SK-N-SH (cell line): ENCODE measurements around the gene TNFAIP3. TPM values are rescaled to one million over a fixed set of nuclear protein-coding genes. Genes with fewer than 3 reads are reported as not detected.

Experiments
- CTCF ChIA-PET: fragments of 300-600, 350-600 bp; formaldehyde crosslinking; extraction: SDS; loops from one replicate; lab custom pipeline; 2021; lab: Yijun Ruan, JAX
- POLR2A ChIA-PET: fragments of 350-600 bp; sonication (Branson Sonifier 250); formaldehyde crosslinking; extraction: SDS; loops from one replicate; lab custom pipeline; 2020; ENCODE audit warnings: antibody characterized with exemption, inconsistent platforms; lab: Yijun Ruan, JAX
- DNase-seq: peaks from one replicate; pipeline ENCODE4 v3.0.0; 2012
- H2AFZ ChIP-seq: fragments of 200-600 bp; sonication (generic); 2 replicates; pipeline ENCODE4 v1.8.1; 2016; ENCODE audit warnings: antibody characterized with exemption, mild to moderate bottlenecking, low read depth
- H3F3A ChIP-seq: fragments of 200-600 bp; sonication (generic); replicated peaks from 2 replicates; pipeline ENCODE3; 2016; ENCODE audit warnings: antibody characterized with exemption, mild to moderate bottlenecking; ENCODE audit not compliant: insufficient read depth
- H3K27ac ChIP-seq, 2 experiments: fragments of 200-500 bp in 1 of 2; fragments of 200-600 bp in 1 of 2; sonication (Bioruptor generic) in 1 of 2; sonication (generic), shearing (Covaris generic) in 1 of 2; 2 replicates each; pipeline versions ENCODE4 v1.5.1 to v1.6.1; 2014 to 2016; ENCODE audit warnings: low read depth in 2 of 2, inconsistent platforms in 1 of 2, low read length in 1 of 2, mild to moderate bottlenecking in 1 of 2, mixed read lengths in 1 of 2
- H3K27me3 ChIP-seq: fragments of 200-600 bp; sonication (generic), shearing (Covaris generic); 2 replicates; pipeline ENCODE4 v1.6.1; 2016; ENCODE audit warnings: mixed run types; ENCODE audit not compliant: insufficient read depth
- H3K36me3 ChIP-seq, 2 experiments: fragments of 200-500 bp in 1 of 2; fragments of 200-600 bp in 1 of 2; sonication (Bioruptor generic) in 1 of 2; sonication (generic) in 1 of 2; replicated peaks in 1 of 2; 2 replicates each; pipeline versions ENCODE3 to v1.5.1; 2014 to 2016; ENCODE audit warnings: low read length in 1 of 2, mild to moderate bottlenecking in 1 of 2; ENCODE audit not compliant: insufficient read depth in 2 of 2, control insufficient read depth in 1 of 2
- H3K4me1 ChIP-seq, 2 experiments: fragments of 200-500 bp in 1 of 2; fragments of 200-600 bp in 1 of 2; sonication (Bioruptor generic) in 1 of 2; sonication (generic), shearing (Covaris generic) in 1 of 2; 2 replicates each; pipeline versions ENCODE4 v1.5.1 to v1.6.1; 2014 to 2016; ENCODE audit warnings: low read depth in 1 of 2, low read length in 1 of 2, mixed run types in 1 of 2; ENCODE audit not compliant: insufficient read depth in 2 of 2, control insufficient read depth in 1 of 2
- H3K4me2 ChIP-seq: fragments of 200-600 bp; sonication (generic), shearing (Covaris generic); 2 replicates; pipeline ENCODE4 v1.6.1; 2017; ENCODE audit warnings: mixed run types
- H3K4me3 ChIP-seq, 2 experiments: fragments of 200-500 bp in 1 of 2; fragments of 200-600 bp in 1 of 2; sonication (Bioruptor generic) in 1 of 2; sonication (generic), shearing (Covaris generic) in 1 of 2; 2 replicates each; pipeline versions ENCODE4 v1.5.1 to v1.8.1; 2014 to 2016; ENCODE audit warnings: low read depth in 2 of 2, inconsistent platforms in 1 of 2, low read length in 1 of 2, mild to moderate bottlenecking in 1 of 2, mixed read lengths in 1 of 2, moderate library complexity in 1 of 2
- H3K79me2 ChIP-seq: fragments of 200-600 bp; sonication (generic); 2 replicates; pipeline ENCODE4 v1.8.1; 2017; ENCODE audit warnings: mild to moderate bottlenecking; ENCODE audit not compliant: insufficient read depth
- H3K9ac ChIP-seq: fragments of 200-600 bp; sonication (generic); 2 replicates; pipeline ENCODE4 v1.6.1; 2017; ENCODE audit warnings: mixed run types
- H3K9me2 ChIP-seq: fragments of 200-600 bp; sonication (generic); 2 replicates; pipeline ENCODE4 v1.6.1; 2017; ENCODE audit warnings: mixed run types
- H3K9me3 ChIP-seq: fragments of 200-600 bp; sonication (generic); 2 replicates; pipeline ENCODE4 v1.6.1; 2017; ENCODE audit warnings: mixed run types, mild to moderate bottlenecking, moderate library complexity
- H4K20me1 ChIP-seq: fragments of 200-600 bp; sonication (generic); 2 replicates; pipeline ENCODE4 v1.6.1; 2017; ENCODE audit warnings: mild to moderate bottlenecking, mixed run types; ENCODE audit not compliant: insufficient read depth
- CTCF ChIP-seq: fragments of 200-600 bp; sonication (generic); IDR thresholded peaks from 2 replicates; pipeline ENCODE4 v1.6.1; 2017; ENCODE audit warnings: antibody characterized with exemption, mild to moderate bottlenecking, moderate library complexity
- FOXJ3 ChIP-seq: sonication (generic); formaldehyde crosslinking; IDR thresholded peaks from 2 replicates; pipeline ENCODE4 v1.5.1; 2020; ENCODE audit warnings: mild to moderate bottlenecking, missing genetic modification reagents
- GABPA ChIP-seq: IDR thresholded peaks from 2 replicates; pipeline ENCODE4 v1.4.0; 2012; ENCODE audit warnings: low read depth, mild to moderate bottlenecking
- GATA2 ChIP-seq: sonication (generic); formaldehyde crosslinking; IDR thresholded peaks from 2 replicates; pipeline ENCODE4 v1.5.0; 2020; ENCODE audit warnings: mild to moderate bottlenecking, missing genetic modification reagents
- JUND ChIP-seq: IDR thresholded peaks from 2 replicates; pipeline ENCODE4 v1.4.0; 2012
- MXI1 ChIP-seq: IDR thresholded peaks from 2 replicates; pipeline ENCODE4 v1.6.1; 2012; ENCODE audit warnings: mild to moderate bottlenecking, low read depth, low read length, improper control_type of control experiment
- NFIC ChIP-seq: IDR thresholded peaks from 2 replicates; pipeline ENCODE4 v1.4.0; 2012; ENCODE audit warnings: borderline replicate concordance
- NRF1 ChIP-seq: IDR thresholded peaks from 2 replicates; pipeline ENCODE4 v1.6.1; 2012; ENCODE audit warnings: low read depth, mild to moderate bottlenecking, low read length
- RAD21 ChIP-seq: IDR thresholded peaks from 2 replicates; pipeline ENCODE4 v1.6.1; 2012; ENCODE audit warnings: mild to moderate bottlenecking, low read length
- RFX5 ChIP-seq: IDR thresholded peaks from 2 replicates; pipeline ENCODE4 v1.6.1; 2012; ENCODE audit warnings: mild to moderate bottlenecking, improper control_type of control experiment, low read length
- RXRA ChIP-seq: IDR thresholded peaks from 2 replicates; pipeline ENCODE4 v1.4.0; 2012; ENCODE audit warnings: low read depth, mild to moderate bottlenecking, borderline replicate concordance
- SIN3A ChIP-seq: IDR thresholded peaks from 2 replicates; pipeline ENCODE4 v1.6.1; 2012; ENCODE audit warnings: low read depth, mild to moderate bottlenecking, low read length, moderate library complexity, borderline replicate concordance
- SMC3 ChIP-seq: IDR thresholded peaks from 2 replicates; pipeline ENCODE4 v1.6.1; 2012; ENCODE audit warnings: low read depth, low read length, improper control_type of control experiment
- TCF12 ChIP-seq: IDR thresholded peaks from 2 replicates; pipeline ENCODE4 v1.4.0; 2012
- USF2 ChIP-seq: fragments of 150-350 bp; IDR thresholded peaks from 2 replicates; pipeline ENCODE4 v1.6.1; 2017; ENCODE audit warnings: antibody characterized with exemption, low read length, low read depth, borderline replicate concordance
- YY1 ChIP-seq: IDR thresholded peaks from 2 replicates; pipeline ENCODE4 v1.4.0; 2012; ENCODE audit warnings: low read depth, mild to moderate bottlenecking
- WGBS: methylation state at CpG from one replicate; pipeline ENCODE4 v1.1.6; 2017; ENCODE audit warnings: low lambda C conversion rate; 5-methylcytosine and 5-hydroxymethylcytosine counted together
- polyA plus RNA-seq, 3 experiments: library from polyadenylated mRNA; depleted of rRNA; stranded (reverse); fragments of >200 nt; gene quantifications; 2 replicates each; pipeline ENCODE4 v1.2.3, GENCODE V29; 2012
- TF ChIP-seq, protein P1 (sequence below): IDR thresholded peaks from 2 replicates; pipeline ENCODE4; 2012
- TF ChIP-seq, protein P2 (sequence below): IDR thresholded peaks from 2 replicates; pipeline ENCODE4 v1.4.0; 2012; ENCODE audit warnings: low read depth
- TF ChIP-seq, protein P3 (sequence below): IDR thresholded peaks from 2 replicates; pipeline ENCODE4 v1.4.0; 2012; ENCODE audit warnings: low read depth, borderline replicate concordance

TNFAIP3 gene
- polyA plus RNA-seq, 1 of the 3 experiments (the other 2 are of a cell fraction) = 1.0 TPM

DNA sequence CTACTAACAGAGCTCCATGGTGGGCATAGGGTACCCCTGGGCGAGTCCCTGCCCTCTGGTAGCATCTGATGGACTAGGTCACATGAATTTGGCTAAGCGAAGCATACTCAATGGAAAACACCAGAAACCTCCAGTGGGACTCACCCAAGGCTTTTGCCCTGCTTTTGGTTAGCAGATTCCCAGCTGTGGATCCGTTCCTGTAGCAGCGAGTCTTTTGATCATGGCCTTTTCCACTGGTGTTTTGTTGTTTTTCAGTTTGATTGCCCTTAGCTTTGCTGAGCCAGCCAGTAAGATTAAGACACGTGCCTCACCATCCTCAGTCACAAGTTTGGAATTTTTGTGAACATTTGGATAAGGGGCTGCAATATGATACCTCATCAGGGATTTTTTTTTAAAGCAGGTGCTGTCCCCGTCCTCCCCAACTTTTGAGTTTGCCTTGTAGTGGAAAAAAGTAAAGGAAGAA is 8.0 kb downstream of the TNFAIP3 start:
- no peaks in the 10 kb centered on the region for H3K4me1 ChIP-seq
- CTCF ChIA-PET = interaction anchor here (1.2 to 1.5 kb wide), 2 partner anchors 9 to 13 kb away, joined by 3 to 6 read pairs; no protein-coding TSS in a partner anchor

More for the DNA sequence above, 8.0 kb downstream of the TNFAIP3 start:
- H3K9ac ChIP-seq = no peak overlapping the region
- no peaks in the 10 kb centered on the region for H3K36me3 ChIP-seq
- H3K27ac ChIP-seq = no peak overlapping the region
- H3F3A ChIP-seq = peaks cover 9% of the 10 kb centered on the region
- 81% methylated on average over 4 of the region's 6 CpGs for WGBS
- H3K4me2 ChIP-seq = no peak overlapping the region
- H3K4me3 ChIP-seq = no peak overlapping the region
- no peak for TF ChIP-seq YY1
- no peak for TF ChIP-seq JUND
- no peak for TF ChIP-seq MXI1
- TF ChIP-seq GABPA = no peak
- TF ChIP-seq RFX5 = no peak
- no peak for TF ChIP-seq NRF1
- no peak for TF ChIP-seq TCF12
- TF ChIP-seq GATA2 (CRISPR knock-in tag) = no peak
- no peak for TF ChIP-seq USF2
- TF ChIP-seq SIN3A = no peak
- no peak for TF ChIP-seq FOXJ3 (CRISPR knock-in tag)
- no peak for TF ChIP-seq NFIC
- TF ChIP-seq, protein P1, sequence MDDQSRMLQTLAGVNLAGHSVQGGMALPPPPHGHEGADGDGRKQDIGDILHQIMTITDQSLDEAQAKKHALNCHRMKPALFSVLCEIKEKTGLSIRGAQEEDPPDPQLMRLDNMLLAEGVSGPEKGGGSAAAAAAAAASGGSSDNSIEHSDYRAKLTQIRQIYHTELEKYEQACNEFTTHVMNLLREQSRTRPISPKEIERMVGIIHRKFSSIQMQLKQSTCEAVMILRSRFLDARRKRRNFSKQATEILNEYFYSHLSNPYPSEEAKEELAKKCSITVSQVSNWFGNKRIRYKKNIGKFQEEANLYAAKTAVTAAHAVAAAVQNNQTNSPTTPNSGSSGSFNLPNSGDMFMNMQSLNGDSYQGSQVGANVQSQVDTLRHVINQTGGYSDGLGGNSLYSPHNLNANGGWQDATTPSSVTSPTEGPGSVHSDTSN = no peak
- no peak for TF ChIP-seq RXRA
- TF ChIP-seq, protein P2, sequence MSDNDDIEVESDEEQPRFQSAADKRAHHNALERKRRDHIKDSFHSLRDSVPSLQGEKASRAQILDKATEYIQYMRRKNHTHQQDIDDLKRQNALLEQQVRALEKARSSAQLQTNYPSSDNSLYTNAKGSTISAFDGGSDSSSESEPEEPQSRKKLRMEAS = no peak
- TF ChIP-seq CTCF = no peak
- TF ChIP-seq RAD21 = no peak
- TF ChIP-seq, protein P3, sequence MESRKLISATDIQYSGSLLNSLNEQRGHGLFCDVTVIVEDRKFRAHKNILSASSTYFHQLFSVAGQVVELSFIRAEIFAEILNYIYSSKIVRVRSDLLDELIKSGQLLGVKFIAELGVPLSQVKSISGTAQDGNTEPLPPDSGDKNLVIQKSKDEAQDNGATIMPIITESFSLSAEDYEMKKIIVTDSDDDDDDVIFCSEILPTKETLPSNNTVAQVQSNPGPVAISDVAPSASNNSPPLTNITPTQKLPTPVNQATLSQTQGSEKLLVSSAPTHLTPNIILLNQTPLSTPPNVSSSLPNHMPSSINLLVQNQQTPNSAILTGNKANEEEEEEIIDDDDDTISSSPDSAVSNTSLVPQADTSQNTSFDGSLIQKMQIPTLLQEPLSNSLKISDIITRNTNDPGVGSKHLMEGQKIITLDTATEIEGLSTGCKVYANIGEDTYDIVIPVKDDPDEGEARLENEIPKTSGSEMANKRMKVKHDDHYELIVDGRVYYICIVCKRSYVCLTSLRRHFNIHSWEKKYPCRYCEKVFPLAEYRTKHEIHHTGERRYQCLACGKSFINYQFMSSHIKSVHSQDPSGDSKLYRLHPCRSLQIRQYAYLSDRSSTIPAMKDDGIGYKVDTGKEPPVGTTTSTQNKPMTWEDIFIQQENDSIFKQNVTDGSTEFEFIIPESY = no peak
- TF ChIP-seq SMC3 = no peak
- no peak for DNase-seq
- no peaks in the 10 kb centered on the region for H3K79me2 ChIP-seq
- H3K27me3 ChIP-seq = no peaks in the 10 kb centered on the region
- POLR2A ChIA-PET = no interaction called here
- no peaks in the 10 kb centered on the region for H3K9me2 ChIP-seq
- no peaks in the 10 kb centered on the region for H4K20me1 ChIP-seq
- H2AFZ ChIP-seq = no peak overlapping the region
- no peaks in the 10 kb centered on the region for H3K9me3 ChIP-seq
